Measurements from ENCODE around the gene CRKL. TPM values are rescaled to one million over a fixed set of nuclear protein-coding genes. Genes with fewer than 3 reads are reported as not detected.

CRKL gene
- polyA plus RNA-seq, 12 donors = 44.7 to 57.0 (median 51.8) TPM; not detected in 1

GRCh38 chr22:20949698-20950183 lies 32.5 kb downstream of the CRKL start:
- DNase-seq = no peak

GRCh38 chr22:20951151-20951931 lies 34.1 kb downstream of the CRKL start:
- no peak for DNase-seq

- DNase-seq = no peak
Measured at GRCh38 chr22:20951932-20952380, 34.7 kb downstream of the CRKL start.

GRCh38 chr22:20952544-20953341 lies 35.5 kb downstream of the CRKL start:
- no peak for DNase-seq

- no peak for DNase-seq
Measured at GRCh38 chr22:20953342-20953608, 36.1 kb downstream of the CRKL start.

GRCh38 chr22:20953668-20954500 lies 36.7 kb downstream of the CRKL start:
- DNase-seq = no peak

- DNase-seq = no peak
Measured at GRCh38 chr22:20955548-20955947, 38.3 kb downstream of the CRKL start.

GRCh38 chr22:20956258-20957101 lies 39.3 kb downstream of the CRKL start:
- DNase-seq = no peak

GRCh38 chr22:20957102-20957682 lies 40.0 kb downstream of the CRKL start:
- no peak for DNase-seq

GRCh38 chr22:20957683-20958431 lies 40.6 kb downstream of the CRKL start:
- no peak for DNase-seq

- DNase-seq = no peak
Measured at GRCh38 chr22:20959578-20960461, 42.6 kb downstream of the CRKL start.

- no peak for DNase-seq
Measured at GRCh38 chr22:20960609-20961008, 43.4 kb downstream of the CRKL start.

GRCh38 chr22:20962491-20962945 lies 45.3 kb downstream of the CRKL start:
- no peak for DNase-seq

- DNase-seq = no peak
Measured at GRCh38 chr22:20963201-20964052, 46.2 kb downstream of the CRKL start.

- DNase-seq = no peak
Measured at GRCh38 chr22:20964090-20964798, 47.0 kb downstream of the CRKL start.

- DNase-seq = no peak
Measured at GRCh38 chr22:20964799-20965103, 47.5 kb downstream of the CRKL start.

- DNase-seq = no peak
Measured at GRCh38 chr22:20965104-20965887, 48.1 kb downstream of the CRKL start.
